ENCODE measurements around the gene PCDHA6.

- TF ChIP-seq POLR2A (IDR thresholded peaks at IDR 0.05; ENCODE audit: low read depth) (no peak), EP300 (IDR thresholded peaks at IDR 0.05) (no peak)
- TF ChIP-seq, protein P1, sequence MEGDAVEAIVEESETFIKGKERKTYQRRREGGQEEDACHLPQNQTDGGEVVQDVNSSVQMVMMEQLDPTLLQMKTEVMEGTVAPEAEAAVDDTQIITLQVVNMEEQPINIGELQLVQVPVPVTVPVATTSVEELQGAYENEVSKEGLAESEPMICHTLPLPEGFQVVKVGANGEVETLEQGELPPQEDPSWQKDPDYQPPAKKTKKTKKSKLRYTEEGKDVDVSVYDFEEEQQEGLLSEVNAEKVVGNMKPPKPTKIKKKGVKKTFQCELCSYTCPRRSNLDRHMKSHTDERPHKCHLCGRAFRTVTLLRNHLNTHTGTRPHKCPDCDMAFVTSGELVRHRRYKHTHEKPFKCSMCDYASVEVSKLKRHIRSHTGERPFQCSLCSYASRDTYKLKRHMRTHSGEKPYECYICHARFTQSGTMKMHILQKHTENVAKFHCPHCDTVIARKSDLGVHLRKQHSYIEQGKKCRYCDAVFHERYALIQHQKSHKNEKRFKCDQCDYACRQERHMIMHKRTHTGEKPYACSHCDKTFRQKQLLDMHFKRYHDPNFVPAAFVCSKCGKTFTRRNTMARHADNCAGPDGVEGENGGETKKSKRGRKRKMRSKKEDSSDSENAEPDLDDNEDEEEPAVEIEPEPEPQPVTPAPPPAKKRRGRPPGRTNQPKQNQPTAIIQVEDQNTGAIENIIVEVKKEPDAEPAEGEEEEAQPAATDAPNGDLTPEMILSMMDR (IDR thresholded peaks at IDR 0.05): no peak
These were observed 4.3 kb upstream of the PCDHA6 start for GRCh38 chr5:140823475-140823874.

Measured in esophagus muscularis mucosa (tissue), 4 donors.